GM21619 (cell line): ENCODE data around the gene FBXO42.

Experiments
- ATAC-seq: cut with Tn5 transposase; IDR thresholded peaks from one replicate; pipeline ENCODE4 v1.9.1; 2021; ENCODE audit not compliant: unreplicated experiment

FBXO42 gene

DNA sequence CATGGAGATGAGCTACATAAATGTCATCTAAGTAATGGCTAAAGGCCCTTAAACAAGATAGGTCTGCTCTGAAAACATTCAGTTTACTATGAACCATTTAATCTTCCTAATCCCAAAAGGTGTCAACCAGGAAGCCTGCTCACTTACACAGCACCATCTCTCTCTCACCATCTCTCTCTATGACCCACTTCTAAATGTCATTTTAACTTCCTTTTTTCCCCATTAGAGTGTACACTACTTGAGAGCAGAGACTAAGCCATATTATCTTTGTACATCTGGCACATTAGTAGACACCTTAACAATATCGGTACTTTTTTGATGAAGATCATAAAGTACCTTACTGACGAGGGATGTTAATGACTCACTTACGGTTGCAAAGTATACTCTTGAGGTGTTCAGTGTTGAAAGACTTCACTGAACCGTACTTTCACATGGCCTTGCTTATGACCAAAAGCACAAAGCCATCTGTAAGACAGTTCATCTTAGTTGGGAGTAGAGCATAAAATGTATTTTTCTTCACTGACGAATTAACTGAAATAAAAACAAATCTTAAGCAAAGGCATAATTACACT is 25.4 kb downstream of the FBXO42 start:
- no peak for ATAC-seq

DNA sequence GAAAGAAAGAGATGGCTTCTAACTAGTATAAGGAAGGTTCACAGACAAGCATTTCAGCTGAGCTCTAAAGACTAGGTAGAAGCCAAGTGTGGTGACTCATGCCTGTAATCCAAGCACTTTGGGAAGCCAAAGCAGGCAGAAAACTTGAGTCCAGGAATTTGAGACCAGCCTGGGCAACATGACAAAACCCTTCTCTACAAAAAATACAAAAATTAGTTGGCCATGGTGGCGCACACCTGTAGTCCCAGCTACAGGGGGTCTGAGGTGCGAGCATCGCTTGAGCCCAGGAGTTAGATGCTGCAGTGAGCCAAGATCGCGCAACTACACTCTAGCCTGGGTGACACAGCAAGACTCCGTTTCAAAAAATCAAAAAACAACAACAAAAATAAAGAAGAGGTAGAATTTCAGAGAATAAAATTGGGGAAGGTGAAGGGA is 27.8 kb downstream of the FBXO42 start:
- ATAC-seq, result no peak

DNA sequence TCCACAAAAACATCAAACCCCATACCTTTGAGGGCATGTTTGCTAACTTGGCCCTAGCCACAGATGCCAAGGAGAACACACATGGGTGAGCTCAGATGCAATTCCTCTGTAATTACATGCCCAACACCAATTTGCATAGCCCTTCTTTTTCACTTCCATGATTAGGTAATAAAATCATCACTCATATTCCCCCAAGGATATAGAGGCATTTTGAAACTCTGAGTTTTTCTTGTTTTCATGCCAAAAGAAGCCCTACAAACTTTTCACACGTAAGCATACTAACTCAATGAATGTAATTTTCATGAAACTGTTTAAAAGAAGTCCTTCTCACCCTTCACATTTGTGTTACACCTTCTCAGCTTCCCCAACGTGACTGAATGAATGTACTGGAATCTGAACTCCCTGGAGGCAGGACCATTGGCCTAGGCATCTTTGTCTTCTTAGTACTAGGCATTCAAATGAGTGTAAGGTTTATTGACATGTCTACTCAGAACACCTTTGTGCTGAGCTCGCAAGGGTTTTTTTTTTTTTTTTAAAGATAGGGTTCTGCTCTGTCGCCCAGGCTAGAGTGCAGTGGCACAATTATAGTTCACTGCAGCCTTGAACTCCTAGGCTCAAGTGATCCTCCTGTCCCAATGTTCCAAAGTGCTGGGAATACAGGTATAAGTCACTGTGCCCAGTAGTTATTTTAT is 31.0 kb downstream of the FBXO42 start:
- ATAC-seq, result no peak

DNA sequence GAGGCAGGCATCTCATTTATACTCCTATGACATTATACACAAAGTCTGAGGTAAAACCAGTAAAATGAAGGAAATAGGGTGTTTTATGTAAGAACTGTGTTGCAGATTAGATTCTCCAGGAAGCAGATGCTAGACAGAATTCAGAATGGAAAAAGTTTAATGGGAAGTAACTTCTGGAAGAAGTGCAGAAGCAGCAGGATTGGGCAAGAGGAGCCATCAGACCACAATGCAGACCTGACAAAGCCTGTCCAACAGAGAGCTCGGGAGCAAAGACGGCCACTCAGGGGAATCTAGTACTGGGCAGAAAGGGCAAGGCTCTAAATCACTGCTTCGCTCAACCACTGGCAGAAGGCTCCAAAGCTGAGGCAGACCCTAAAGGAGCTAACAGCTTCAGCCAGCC is 33.7 kb downstream of the FBXO42 start:
- no peak for ATAC-seq

DNA sequence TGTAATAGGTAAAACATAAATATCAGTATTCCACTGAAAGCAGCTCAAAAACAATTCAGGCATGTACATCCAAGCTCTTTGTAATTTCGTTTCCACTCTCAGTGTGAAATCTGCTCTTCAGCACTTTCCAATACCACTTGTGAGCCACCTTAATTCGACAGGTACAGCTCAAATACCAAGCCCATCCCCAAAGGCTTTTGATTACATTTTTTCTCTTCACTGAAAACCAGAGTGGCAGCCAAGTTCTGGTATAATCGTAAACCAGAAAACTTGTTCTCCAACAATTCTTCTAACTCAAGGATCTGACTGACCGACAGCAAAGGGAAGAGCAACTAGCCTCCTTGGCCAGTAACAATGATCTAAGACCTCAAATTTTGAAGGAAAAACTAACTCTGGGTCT is 36.8 kb downstream of the FBXO42 start:
- no peak for ATAC-seq

DNA sequence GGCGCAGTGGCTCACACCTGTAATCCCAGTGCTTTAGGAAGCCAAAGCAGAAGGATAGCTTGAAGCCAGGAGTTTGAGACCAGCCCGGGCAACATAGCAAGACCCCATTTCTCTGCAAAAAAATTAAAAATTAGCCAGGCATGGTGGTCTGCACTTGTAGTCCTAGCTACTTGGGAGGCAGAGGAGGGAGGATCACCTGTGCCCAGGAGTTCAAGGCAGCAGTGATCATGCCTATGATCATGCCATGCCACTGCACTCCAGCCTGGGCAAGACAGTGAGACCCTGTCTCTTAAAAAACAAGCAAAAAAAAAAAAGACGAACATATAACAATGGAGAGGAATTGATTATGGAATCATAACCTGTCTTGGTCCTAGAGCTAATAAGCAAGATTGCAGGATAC is 45.1 kb downstream of the FBXO42 start:
- no peak for ATAC-seq

DNA sequence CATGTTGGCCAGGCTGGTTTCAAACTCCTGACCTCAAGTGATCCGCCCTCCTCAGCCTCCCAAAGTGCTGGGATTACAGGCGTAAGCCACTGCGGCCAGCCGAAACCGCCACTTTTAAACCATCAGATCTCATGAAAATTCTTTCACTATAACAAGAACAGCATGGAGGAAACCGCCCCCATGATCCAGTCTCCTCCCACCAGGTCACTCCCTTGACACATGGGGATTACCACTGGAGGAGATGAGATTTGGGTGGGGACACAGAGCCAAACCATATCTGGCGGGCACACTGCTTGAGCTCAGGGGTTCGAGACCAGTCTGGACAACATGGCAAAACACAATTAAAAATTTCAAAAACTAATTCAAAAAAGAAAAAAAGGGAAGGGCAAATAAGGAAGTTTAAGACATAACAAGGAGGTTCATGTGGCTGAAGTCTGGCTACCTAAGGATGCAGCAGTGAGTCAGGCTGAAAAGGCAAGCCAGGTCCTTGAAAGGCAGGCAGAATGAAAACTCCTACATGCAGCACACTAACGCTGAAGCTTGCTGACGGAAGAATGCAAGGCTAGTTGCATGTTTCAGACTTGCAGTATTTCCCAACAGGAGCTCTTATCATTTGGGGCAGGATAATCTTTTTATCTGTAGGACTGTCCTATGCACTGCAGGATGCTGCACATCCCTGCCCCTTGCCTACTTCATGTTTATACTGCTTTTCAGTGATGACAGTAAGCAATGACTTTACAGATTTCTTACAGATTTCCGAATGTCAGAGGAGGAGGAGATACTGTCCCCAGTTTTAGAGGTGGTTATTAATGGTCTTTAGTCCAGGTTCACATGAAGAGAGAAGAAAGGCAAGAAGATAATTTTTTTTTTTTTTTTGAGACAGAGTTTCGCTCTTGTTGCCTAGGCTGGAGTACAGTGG is 49.3 kb downstream of the FBXO42 start:
- no peak for ATAC-seq

DNA sequence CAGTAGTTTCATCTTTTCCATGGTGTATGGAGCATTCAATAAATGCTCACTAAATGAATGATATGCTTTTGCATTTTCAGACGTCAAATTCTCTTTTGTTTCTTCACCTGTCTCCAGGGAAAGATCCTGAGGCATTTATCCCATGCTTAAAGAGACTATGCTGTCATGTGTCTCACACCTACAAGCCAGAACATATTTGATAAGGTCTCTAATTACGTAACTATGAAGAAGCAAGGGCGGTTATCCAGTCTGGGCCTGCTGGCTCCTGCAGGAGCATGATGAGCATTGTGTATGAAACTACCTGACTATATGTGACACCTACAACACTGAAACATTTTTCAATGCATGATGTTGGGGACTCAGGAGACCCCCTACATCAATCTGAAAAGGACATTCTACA is 51.8 kb downstream of the FBXO42 start:
- no peak for ATAC-seq

DNA sequence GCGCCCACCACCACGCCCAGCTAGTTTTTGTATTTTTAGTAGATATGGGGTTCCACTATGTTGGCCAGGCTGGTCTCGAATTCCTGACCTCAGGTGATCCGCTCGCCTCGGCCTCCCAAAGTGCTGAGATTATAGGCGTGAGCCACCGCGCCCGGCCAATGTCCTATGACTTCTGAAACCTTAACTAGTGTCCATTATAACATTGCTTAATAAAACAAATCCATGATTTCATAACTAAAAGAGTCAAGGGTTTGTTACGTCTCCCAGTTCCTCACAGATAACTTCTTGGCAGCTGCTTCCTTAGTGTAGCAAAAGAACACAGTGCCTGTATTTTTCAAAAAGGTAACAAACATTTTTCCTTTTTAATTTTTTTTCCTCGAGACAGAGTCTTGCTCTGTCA is 53.6 kb downstream of the FBXO42 start:
- ATAC-seq, result no peak

DNA sequence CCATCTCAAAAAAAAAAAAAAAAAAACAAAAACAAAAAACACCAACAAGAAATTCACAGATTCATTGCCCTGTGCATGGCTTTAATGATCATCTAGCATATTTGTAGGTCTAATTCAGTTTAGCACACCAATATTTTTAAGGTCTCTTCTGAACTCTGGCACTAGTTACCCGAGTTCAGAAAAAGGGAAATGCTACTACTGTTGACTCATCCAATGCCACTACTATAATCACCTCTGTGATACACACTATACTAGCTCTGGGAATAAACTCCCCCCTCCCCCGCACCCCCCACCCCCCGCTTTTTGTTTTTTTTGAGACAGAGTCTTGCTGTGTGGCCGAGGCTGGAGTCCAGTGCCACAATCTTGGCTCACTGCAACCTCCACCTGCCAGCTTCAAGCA is 55.6 kb downstream of the FBXO42 start:
- no peak for ATAC-seq

DNA sequence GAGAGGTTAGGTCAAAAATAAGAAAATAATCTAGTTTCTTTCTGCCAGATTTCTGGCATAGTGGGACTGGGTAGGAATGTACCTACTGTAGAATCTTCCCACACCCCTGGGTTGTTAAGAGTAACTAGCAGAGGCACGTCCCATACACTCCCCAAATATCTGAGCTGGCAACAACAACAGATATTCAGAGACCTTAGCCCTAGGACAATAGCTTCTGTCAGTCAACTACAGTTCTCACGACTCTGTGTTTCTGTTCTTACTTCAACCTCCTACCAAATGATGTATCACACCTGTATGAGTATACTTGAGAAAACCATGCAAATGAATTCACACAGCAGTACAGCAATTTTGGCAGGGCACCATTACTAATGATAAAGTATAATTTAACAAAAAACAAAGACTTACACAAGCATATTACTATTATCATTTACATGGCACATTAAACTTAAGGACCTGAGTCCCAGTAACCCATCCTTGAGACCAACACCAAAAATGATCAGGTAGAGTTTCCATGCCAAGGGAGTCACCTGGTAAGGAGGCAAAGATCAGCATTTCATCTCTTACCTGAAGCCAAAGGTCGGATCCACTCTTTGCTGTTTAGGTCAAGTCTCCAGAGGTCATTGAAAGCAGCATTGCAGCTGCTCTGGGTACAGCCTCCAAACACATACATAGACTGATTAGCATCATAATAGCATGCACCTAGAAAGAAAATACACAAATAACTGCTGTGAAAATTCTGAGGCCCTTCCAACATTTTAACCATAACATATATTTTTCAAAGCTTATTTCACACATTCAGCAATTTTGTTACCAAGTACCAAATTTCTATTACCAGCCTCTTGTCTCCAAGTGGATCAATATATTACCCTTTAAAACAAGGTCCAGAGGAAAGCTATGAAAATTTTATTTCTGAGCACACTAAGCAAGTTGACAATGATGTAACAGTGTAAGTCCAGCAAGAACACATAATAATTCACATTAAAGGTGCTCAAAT is 57.8 kb downstream of the FBXO42 start:
- ATAC-seq, result no peak

DNA sequence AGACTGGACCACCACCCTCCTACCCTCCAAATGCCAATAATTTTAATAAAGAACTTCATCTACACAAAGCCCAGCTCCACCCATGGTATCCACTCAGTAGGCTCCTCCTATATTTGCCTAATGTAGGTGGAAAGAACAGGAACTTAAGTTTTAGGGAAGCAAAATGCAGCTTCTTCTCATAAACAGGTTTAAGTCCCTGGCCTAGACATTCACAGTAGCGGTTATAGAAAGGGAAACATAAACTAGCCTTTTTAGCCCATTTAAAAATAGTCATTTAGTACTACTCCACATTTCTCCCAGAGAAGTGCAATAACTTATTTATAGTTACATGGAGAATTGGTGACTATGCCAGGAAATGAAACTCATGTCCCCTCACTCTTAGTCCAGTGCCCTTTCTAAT is 58.7 kb downstream of the FBXO42 start:
- no peak for ATAC-seq

DNA sequence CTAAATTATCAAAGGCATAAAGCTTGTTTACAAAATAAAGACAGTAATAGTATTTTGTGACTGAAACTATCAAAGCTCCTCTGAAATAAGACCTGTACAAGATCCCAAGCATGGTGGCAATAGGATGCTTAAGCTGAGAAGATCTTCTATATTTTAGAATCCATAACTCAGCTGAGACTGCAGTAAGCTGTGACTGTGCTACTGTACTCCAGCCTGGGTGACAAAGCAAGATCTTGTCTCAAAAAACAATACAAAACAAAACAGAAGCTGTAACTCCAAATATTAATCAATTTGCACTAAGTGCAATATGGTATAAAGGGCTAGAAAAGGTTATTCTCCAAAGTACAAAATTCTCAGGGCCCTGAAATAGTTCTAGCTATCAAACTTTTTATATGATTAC is 59.5 kb downstream of the FBXO42 start:
- ATAC-seq, result no peak

DNA sequence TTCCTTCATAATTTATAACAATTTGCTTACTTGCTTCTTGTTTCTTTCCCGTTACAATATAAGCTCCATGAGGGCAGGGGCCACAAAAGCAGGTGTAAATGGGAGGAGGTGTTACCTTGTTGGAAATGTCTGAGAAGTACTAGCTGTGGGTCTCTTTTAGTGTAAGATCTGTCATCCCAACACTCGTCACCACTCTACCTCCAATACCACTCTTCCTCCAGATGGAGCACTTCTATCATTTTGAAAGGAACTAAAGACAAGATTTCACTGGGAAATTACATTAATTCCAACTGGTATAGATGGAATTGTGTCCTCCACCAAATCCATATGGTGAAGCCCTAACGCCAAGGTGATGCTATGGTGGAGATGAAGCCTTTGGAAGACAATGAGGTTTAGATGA is 62.3 kb downstream of the FBXO42 start:
- no peak for ATAC-seq

DNA sequence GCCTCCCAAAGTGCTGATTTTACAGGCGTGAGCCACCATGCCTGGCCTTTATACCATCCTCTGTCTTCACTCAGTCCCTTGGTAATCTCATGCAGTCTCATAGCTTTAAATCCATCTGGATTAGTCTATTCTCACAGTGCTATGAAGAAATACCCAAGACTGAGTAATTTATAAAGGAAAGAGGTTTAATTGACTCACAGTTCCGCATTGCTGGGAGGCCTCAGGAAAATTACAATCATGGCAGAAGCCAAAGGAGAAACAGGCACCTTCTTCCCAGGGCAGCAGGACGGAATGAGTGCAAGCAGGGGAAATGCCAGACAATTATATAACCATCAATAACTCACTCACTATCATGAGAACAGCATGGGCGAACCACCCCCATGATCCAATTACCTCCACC is 66.2 kb downstream of the FBXO42 start:
- no peak for ATAC-seq

DNA sequence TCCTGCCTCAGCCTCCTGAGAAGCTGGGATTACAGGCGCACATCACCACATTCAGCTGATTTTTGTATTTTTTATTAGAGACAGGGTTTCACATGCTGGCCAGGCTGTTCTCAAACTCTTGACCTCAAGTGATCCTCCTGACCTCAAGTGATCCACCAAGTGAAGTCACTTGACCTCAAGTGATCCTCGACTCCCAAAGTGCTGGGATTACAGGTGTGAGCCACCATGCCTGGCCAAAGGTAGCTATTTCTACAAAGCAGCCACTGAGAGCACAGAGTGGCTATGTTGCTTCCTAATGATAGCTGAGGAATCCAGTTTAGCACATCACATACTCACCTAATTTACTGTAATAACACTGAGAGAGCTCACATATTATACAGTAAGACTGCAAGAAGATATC is 70.5 kb downstream of the FBXO42 start:
- ATAC-seq, result no peak

DNA sequence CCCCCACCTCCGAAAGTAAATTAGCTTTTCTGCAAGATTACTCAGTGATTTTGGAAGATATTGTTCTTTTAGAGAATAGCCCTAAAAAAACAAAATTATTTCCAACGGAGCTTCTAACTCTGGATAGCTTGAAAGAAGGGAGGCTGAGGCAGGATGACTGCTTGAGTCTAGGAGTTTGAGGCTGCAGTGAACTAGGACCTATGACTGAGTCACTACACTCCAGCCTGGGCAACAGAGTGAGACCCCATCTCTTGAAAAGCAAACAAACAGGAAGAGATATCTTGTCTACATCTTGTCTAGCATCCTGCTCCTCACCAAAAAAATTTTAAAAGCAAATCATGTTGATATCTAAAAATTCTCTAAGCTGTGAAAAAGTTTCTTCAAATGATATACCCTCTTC is 73.1 kb downstream of the FBXO42 start:
- no peak for ATAC-seq

DNA sequence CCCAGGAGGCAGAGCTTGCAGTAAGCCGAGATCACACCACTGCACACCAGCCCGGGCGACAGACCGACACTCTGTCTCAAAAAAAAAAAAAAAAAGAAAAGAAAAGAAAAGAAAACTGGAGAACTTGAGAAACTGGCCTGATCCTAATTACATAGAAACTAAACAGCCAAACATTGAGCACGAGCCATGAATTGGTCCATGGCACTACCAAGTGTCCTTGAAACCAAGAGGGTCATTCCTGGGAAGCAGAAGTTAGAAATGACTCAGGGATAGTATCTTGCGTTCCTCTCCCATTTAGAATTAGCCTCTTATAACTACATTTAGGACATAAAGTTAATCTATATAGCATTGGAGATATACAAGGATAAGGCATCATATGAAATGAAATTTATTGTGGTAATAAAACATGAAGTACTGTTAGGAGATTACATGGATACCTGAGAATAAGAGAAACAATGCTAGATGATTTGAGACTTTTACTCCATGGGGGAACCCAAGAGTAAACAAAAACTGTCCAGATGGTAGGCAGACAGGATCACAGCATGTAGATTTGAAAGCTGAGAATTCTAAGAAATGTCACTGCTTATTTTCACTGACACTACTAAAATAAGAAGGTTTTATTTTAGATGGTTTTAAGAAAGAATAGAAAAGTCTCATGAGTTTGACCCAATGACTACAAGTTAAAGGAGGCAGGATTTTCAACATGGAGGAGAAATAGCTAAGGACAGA is 75.8 kb downstream of the FBXO42 start:
- ATAC-seq, result no peak

DNA sequence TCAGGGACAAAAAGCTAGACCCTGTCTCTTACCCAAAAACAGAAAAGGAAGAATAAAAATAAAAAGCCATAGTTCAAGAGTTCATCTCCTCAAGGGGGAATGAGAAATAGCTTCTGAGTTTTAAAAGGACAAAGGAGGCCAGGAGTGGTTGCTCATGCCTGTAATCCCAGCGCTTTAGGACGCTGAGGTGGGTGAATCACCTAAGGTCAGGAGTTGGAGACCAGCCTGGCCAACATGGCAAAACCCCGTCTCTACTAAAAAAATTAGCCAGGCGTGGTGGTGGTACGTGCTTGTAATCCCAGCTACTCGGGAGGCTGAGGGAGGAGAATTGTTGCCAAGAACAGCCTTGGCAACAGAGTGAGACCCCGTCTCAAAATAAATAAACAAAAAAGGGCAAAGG is 76.7 kb downstream of the FBXO42 start:
- ATAC-seq, result no peak

DNA sequence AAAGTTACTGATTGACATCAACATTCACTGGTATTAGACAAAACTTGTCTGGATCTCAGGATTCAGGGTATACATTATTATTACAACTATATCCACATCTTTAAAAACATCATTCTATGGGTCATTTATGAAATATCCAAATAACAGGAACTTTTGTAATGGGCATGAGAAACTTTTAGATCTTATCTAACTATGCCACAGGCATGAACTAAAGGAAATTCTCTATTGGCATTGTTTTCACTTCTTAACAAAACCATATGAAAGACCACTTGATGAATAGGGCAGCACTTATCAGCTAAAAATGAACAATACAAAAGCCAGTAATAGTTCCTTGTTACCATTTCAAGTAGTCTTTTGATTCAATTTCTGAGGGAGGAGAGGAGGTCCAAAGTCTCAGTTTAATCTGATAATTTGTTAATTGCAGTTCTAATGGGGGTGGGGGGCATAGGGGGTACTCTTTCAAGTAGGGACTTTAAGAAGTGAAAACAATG is 84.5 kb downstream of the FBXO42 start:
- ATAC-seq, result no peak
